Measurements from ENCODE around the gene GGN. TPM values are rescaled to one million over a fixed set of nuclear protein-coding genes. Genes with fewer than 3 reads are reported as not detected.

Gene GGN
- total RNA-seq, 2 experiments from 2014 or later, result 0.17 to 0.19 TPM

DNA sequence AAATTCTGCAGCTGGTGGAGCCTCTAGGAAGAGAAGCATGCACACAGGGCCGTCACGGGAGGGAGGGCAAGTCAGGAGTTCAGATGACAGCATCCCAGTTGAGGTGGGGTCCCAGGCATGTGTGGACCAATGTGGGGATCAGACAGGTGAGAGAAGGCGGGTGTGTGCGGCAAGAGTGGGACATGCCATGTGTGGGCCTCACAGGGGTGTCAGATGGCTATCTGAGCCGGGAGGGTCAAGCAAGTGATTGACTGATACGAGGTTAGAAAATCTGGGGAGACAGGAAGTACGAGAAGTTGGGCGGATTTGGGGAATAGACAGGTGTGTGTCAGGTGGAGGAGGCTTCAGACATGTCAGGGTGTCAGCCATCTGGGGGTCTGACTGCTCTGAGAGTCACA is 29.3 kb upstream of the GGN start:
- no peaks in the 10 kb centered on the region for H3K36me3 Mint-ChIP-seq (ENCODE audit: low read depth)
- DNase-seq (no peak), ATAC-seq (ENCODE audit: poor library complexity) (no peak)
- Histone ChIP-seq H3K27me3 (ENCODE audit: control insufficient read depth in 1 of 2, insufficient read depth in 2 of 2, low read length in 2 of 2) (no peaks in the 10 kb centered on the region), H3K4me3 (ENCODE audit: low read length) (no peak overlapping the region), H3K36me3 (ENCODE audit: insufficient read depth, low read length) (peaks cover 2% of the 10 kb centered on the region), H3K4me1 (ENCODE audit: insufficient read depth, low read length) (peaks cover 18% of the 10 kb centered on the region), H3K27ac (ENCODE audit: low read depth in 1 of 2, low read length in 2 of 2) (no peak overlapping the region), H3K9me3 (ENCODE audit: control insufficient read depth in 1 of 2, insufficient read depth in 1 of 2, low read length in 2 of 2) (no peaks in the 10 kb centered on the region)
- H3K4me3 Mint-ChIP-seq, result peak overlapping the region; percentile 83
- peaks cover 26% of the 10 kb centered on the region for H3K4me1 Mint-ChIP-seq (ENCODE audit: low read depth)
- no peaks in the 10 kb centered on the region for H3K27me3 Mint-ChIP-seq
- ChIA-PET POLR2A (interaction anchor here (1.9 kb wide), 1 partner anchor 14 kb away, joined by 4 read pairs; the partner anchor contains the start of gene FAM98C), CTCF (interaction anchor here (1.6 kb wide), 1 partner anchor 14 kb away, joined by 5 read pairs; the partner anchor contains the start of gene FAM98C)
- TF ChIP-seq, protein P1, sequence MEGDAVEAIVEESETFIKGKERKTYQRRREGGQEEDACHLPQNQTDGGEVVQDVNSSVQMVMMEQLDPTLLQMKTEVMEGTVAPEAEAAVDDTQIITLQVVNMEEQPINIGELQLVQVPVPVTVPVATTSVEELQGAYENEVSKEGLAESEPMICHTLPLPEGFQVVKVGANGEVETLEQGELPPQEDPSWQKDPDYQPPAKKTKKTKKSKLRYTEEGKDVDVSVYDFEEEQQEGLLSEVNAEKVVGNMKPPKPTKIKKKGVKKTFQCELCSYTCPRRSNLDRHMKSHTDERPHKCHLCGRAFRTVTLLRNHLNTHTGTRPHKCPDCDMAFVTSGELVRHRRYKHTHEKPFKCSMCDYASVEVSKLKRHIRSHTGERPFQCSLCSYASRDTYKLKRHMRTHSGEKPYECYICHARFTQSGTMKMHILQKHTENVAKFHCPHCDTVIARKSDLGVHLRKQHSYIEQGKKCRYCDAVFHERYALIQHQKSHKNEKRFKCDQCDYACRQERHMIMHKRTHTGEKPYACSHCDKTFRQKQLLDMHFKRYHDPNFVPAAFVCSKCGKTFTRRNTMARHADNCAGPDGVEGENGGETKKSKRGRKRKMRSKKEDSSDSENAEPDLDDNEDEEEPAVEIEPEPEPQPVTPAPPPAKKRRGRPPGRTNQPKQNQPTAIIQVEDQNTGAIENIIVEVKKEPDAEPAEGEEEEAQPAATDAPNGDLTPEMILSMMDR (IDR thresholded peaks at IDR 0.05), result no peak
- no peaks in the 10 kb centered on the region for H3K9me3 Mint-ChIP-seq
- H3K27ac Mint-ChIP-seq, result peak overlapping the region; percentile 52
- intact Hi-C loops (cut with DNase I, micrococcal nuclease), result no loop called here

- TF ChIP-seq, protein P1 (IDR thresholded peaks at IDR 0.05), result no peak
- H3K4me1 ChIP-seq (ENCODE audit: insufficient read depth, low read length), result peaks cover 14% of the 10 kb centered on the region
- H3K27me3 ChIP-seq (ENCODE audit: control insufficient read depth in 1 of 2, insufficient read depth in 2 of 2, low read length in 2 of 2), result no peaks in the 10 kb centered on the region
- ChIA-PET POLR2A (interaction anchor here (1.9 kb wide), 1 partner anchor 10 kb away, joined by 5 read pairs; the partner anchor contains the start of gene FAM98C), CTCF (no interaction called here)
- Mint-ChIP-seq H3K9me3 (no peaks in the 10 kb centered on the region), H3K27me3 (no peaks in the 10 kb centered on the region), H3K4me1 (ENCODE audit: low read depth) (peaks cover 19% of the 10 kb centered on the region), H3K4me3 (no peak overlapping the region), H3K27ac (no peak overlapping the region), H3K36me3 (ENCODE audit: low read depth) (no peaks in the 10 kb centered on the region)
- intact Hi-C loops (cut with DNase I, micrococcal nuclease), result no loop called here
- H3K9me3 ChIP-seq (ENCODE audit: control insufficient read depth in 1 of 2, insufficient read depth in 1 of 2, low read length in 2 of 2), result no peaks in the 10 kb centered on the region
- H3K36me3 ChIP-seq (ENCODE audit: insufficient read depth, low read length), result peaks cover 6% of the 10 kb centered on the region
- no peak for ATAC-seq (ENCODE audit: poor library complexity)
- H3K27ac ChIP-seq (ENCODE audit: low read depth in 1 of 2, low read length in 2 of 2), result no peak overlapping the region
- H3K4me3 ChIP-seq (ENCODE audit: low read length), result no peak overlapping the region
- no peak for DNase-seq
These were observed 25.6 kb upstream of the GGN start for GRCh38 chr19:38413416-38413815.

- intact Hi-C loops (cut with DNase I, micrococcal nuclease), result no loop called here
- Mint-ChIP-seq H3K27me3 (no peaks in the 10 kb centered on the region), H3K4me3 (no peak overlapping the region), H3K9me3 (no peaks in the 10 kb centered on the region), H3K27ac (no peak overlapping the region), H3K36me3 (ENCODE audit: low read depth) (peaks cover 1% of the 10 kb centered on the region), H3K4me1 (ENCODE audit: low read depth) (peaks cover 15% of the 10 kb centered on the region)
- POLR2A ChIA-PET, result interaction anchor here (1.9 kb wide), 1 partner anchor 10 kb away, joined by 5 read pairs; the partner anchor contains the start of gene FAM98C
- Histone ChIP-seq H3K4me1 (ENCODE audit: insufficient read depth, low read length) (peaks cover 10% of the 10 kb centered on the region), H3K27ac (ENCODE audit: low read depth in 1 of 2, low read length in 2 of 2) (no peak overlapping the region), H3K4me3 (ENCODE audit: low read length) (no peak overlapping the region), H3K27me3 (ENCODE audit: control insufficient read depth in 1 of 2, insufficient read depth in 2 of 2, low read length in 2 of 2) (no peaks in the 10 kb centered on the region), H3K36me3 (ENCODE audit: insufficient read depth, low read length) (peaks cover 7% of the 10 kb centered on the region), H3K9me3 (ENCODE audit: control insufficient read depth in 1 of 2, insufficient read depth in 1 of 2, low read length in 2 of 2) (no peaks in the 10 kb centered on the region)
- TF ChIP-seq, protein P1 (IDR thresholded peaks at IDR 0.05), result no peak
- ATAC-seq (ENCODE audit: poor library complexity), result no peak
- DNase-seq, result no peak
- CTCF ChIA-PET, result no interaction called here
These were observed 25.1 kb upstream of the GGN start for GRCh38 chr19:38412961-38413360.
